H9 (cell line): ENCODE results near the gene NUP210. TPM values are rescaled to one million over a fixed set of nuclear protein-coding genes. Genes with fewer than 3 reads are reported as not detected.

Experiments
- DNase-seq: peaks from one replicate; pipeline ENCODE4 v3.0.0-alpha.2; 2017
- H2AFZ ChIP-seq: one replicate; pipeline ENCODE4 v1.6.1; 2013; ENCODE audit warnings: mild to moderate bottlenecking, low read length, control low read depth, moderate library complexity
- H2AK5ac ChIP-seq: 2 replicates; pipeline ENCODE4 v1.6.1; 2013; ENCODE audit warnings: low read length, control low read depth, mixed read lengths; ENCODE audit not compliant: insufficient read length
- H2BK120ac ChIP-seq: one replicate; pipeline ENCODE4 v1.6.1; 2013; ENCODE audit warnings: low read depth, mild to moderate bottlenecking, low read length, control low read depth, inconsistent platforms; ENCODE audit not compliant: poor library complexity, severe bottlenecking
- H2BK12ac ChIP-seq: 2 replicates; pipeline ENCODE4 v1.6.1; 2013; ENCODE audit warnings: low read length, control low read depth, mixed read lengths, low read depth; ENCODE audit not compliant: insufficient read length
- H2BK15ac ChIP-seq: 2 replicates; pipeline ENCODE4 v1.6.1; 2013; ENCODE audit warnings: low read depth, low read length, control low read depth
- H2BK20ac ChIP-seq: one replicate; pipeline ENCODE4 v1.6.1; 2013; ENCODE audit warnings: low read depth, mild to moderate bottlenecking, low read length, control low read depth, inconsistent platforms; ENCODE audit not compliant: poor library complexity, severe bottlenecking
- H2BK5ac ChIP-seq: 2 replicates; pipeline ENCODE4 v1.6.1; 2013; ENCODE audit warnings: low read length, control low read depth, mixed read lengths; ENCODE audit not compliant: insufficient read length
- H3K14ac ChIP-seq: 2 replicates; pipeline ENCODE4 v1.6.1; 2013; ENCODE audit warnings: low read length, control low read depth; ENCODE audit not compliant: insufficient read depth
- H3K18ac ChIP-seq: 2 replicates; pipeline ENCODE4 v1.6.1; 2013; ENCODE audit warnings: low read depth, mild to moderate bottlenecking, mixed read lengths, low read length, control low read depth; ENCODE audit not compliant: insufficient read length
- H3K23ac ChIP-seq: 2 replicates; pipeline ENCODE4 v1.6.1; 2013; ENCODE audit warnings: low read length, control low read depth, mixed read lengths, low read depth; ENCODE audit not compliant: insufficient read length
- H3K23me2 ChIP-seq: 2 replicates; pipeline ENCODE4 v1.6.1; 2013; ENCODE audit warnings: low read depth, mild to moderate bottlenecking, mixed read lengths, low read length, control low read depth; ENCODE audit not compliant: insufficient read length, poor library complexity, severe bottlenecking
- H3K27ac ChIP-seq: 2 replicates; pipeline ENCODE4 v1.5.1; 2013; ENCODE audit warnings: low read length, control low read depth, mixed read lengths, low read depth; ENCODE audit not compliant: insufficient read length
- H3K27me3 ChIP-seq: 2 replicates; pipeline ENCODE4 v1.6.1; 2013; ENCODE audit warnings: low read length, control low read depth, inconsistent platforms; ENCODE audit not compliant: insufficient read depth
- H3K4ac ChIP-seq: 2 replicates; pipeline ENCODE4 v1.6.1; 2013; ENCODE audit warnings: low read depth, mild to moderate bottlenecking, control low read depth, inconsistent platforms, low read length, moderate library complexity
- H3K4me1 ChIP-seq: 2 replicates; pipeline ENCODE4 v1.6.1; 2013; ENCODE audit warnings: low read length, control low read depth, inconsistent platforms; ENCODE audit not compliant: insufficient read depth
- H3K4me2 ChIP-seq: 2 replicates; pipeline ENCODE4 v1.6.1; 2013; ENCODE audit warnings: low read length, control low read depth, mixed read lengths; ENCODE audit not compliant: insufficient read length, insufficient read depth
- H3K56ac ChIP-seq: 2 replicates; pipeline ENCODE4 v1.6.1; 2013; ENCODE audit warnings: low read depth, mild to moderate bottlenecking, mixed read lengths, low read length, control low read depth; ENCODE audit not compliant: insufficient read length
- H3K79me1 ChIP-seq: 2 replicates; pipeline ENCODE4 v1.6.1; 2013; ENCODE audit warnings: low read depth, mild to moderate bottlenecking, moderate library complexity, low read length, control low read depth, inconsistent platforms; ENCODE audit not compliant: insufficient read depth, poor library complexity, severe bottlenecking
- H3K79me2 ChIP-seq: 2 replicates; pipeline ENCODE4 v1.6.1; 2013; ENCODE audit warnings: low read length, control low read depth, inconsistent platforms; ENCODE audit not compliant: insufficient read depth
- H3K9ac ChIP-seq: 2 replicates; pipeline ENCODE4 v1.6.1; 2013; ENCODE audit warnings: low read length, control low read depth, mixed read lengths; ENCODE audit not compliant: insufficient read length; ENCODE audit errors: extremely low read depth
- H3K9me3 ChIP-seq: one replicate; pipeline ENCODE4 v1.6.1; 2013; ENCODE audit warnings: low read depth, low read length, inconsistent platforms; ENCODE audit not compliant: control insufficient read depth
- H3T11ph ChIP-seq: one replicate; pipeline ENCODE4 v1.6.1; 2013; ENCODE audit warnings: mild to moderate bottlenecking, low read length, control low read depth, inconsistent platforms
- H4K20me1 ChIP-seq: one replicate; pipeline ENCODE4 v1.6.1; 2013; ENCODE audit not compliant: control insufficient read depth, insufficient read length, insufficient read depth
- H4K5ac ChIP-seq: 2 replicates; pipeline ENCODE4 v1.6.1; 2013; ENCODE audit warnings: low read depth, mild to moderate bottlenecking, mixed read lengths, low read length, control low read depth; ENCODE audit not compliant: insufficient read length
- H4K8ac ChIP-seq: replicated peaks from 2 replicates; pipeline ENCODE4 v1.6.1; 2013; ENCODE audit warnings: low read length, control low read depth, mixed read lengths, low read depth; ENCODE audit not compliant: insufficient read length
- H4K91ac ChIP-seq: 2 replicates; pipeline ENCODE4 v1.6.1; 2013; ENCODE audit warnings: low read depth, mild to moderate bottlenecking, moderate library complexity, mixed read lengths, low read length, control low read depth; ENCODE audit not compliant: insufficient read length
- H3K27ac Mint-ChIP-seq, 3 experiments: 2 replicates in 2 of 3; 3 replicates in 1 of 3; pipeline ENCODE4 v1.8.0; 2020 to 2021; ENCODE audit warnings: mixed read lengths in 3 of 3, mild to moderate bottlenecking in 1 of 3, moderate library complexity in 1 of 3
- H3K27me3 Mint-ChIP-seq: 2 replicates; pipeline ENCODE4 v1.8.0; 2021; ENCODE audit warnings: low read depth, mild to moderate bottlenecking, moderate library complexity, mixed read lengths
- H3K36me3 Mint-ChIP-seq, 3 experiments: 2 replicates in 2 of 3; 3 replicates in 1 of 3; pipeline ENCODE4 v1.8.0; 2020 to 2021; ENCODE audit warnings: low read depth in 3 of 3, mixed read lengths in 3 of 3; ENCODE audit not compliant: insufficient read depth in 1 of 3
- H3K4me1 Mint-ChIP-seq, 2 experiments: 2 replicates each; pipeline ENCODE4 v1.8.0; 2020; ENCODE audit warnings: mixed read lengths in 2 of 2
- H3K4me3 Mint-ChIP-seq, 2 experiments: 2 replicates in 1 of 2; 3 replicates in 1 of 2; pipeline ENCODE4 v1.8.0; 2020 to 2021; ENCODE audit warnings: mild to moderate bottlenecking in 2 of 2, mixed read lengths in 2 of 2, moderate library complexity in 1 of 2
- H3K9me3 Mint-ChIP-seq, 2 experiments: 2 replicates in 1 of 2; 3 replicates in 1 of 2; pipeline ENCODE4 v1.8.0; 2020; ENCODE audit warnings: mild to moderate bottlenecking in 2 of 2, mixed read lengths in 2 of 2, moderate library complexity in 1 of 2
- whole genome bisulfite sequencing: extraction: QIAGEN DNeasy Blood & Tissue Kit; methylation state at CpG from one replicate; pipeline ENCODE4 v1.1.7; 2013; ENCODE audit warnings: missing lambda C conversion rate, low lambda C conversion rate, mixed read lengths; ENCODE audit not compliant: insufficient read length; ENCODE audit errors: extremely low coverage; 5-methylcytosine and 5-hydroxymethylcytosine counted together
- total RNA-seq: library from RNA; stranded (reverse); gene quantifications from 2 replicates; pipeline ENCODE4 v1.2.1, GENCODE V29; 2021
- TF ChIP-seq, protein P1 (sequence below): fragments of 200-600 bp; sonication (generic); conservative IDR thresholded peaks from 3 replicates; pipeline ENCODE4 v1.8.0; 2021; ENCODE audit warnings: antibody characterized with exemption, mild to moderate bottlenecking

The NUP210 gene
- total RNA-seq, 1 experiment from 2014 or later: 48.8 TPM

DNA sequence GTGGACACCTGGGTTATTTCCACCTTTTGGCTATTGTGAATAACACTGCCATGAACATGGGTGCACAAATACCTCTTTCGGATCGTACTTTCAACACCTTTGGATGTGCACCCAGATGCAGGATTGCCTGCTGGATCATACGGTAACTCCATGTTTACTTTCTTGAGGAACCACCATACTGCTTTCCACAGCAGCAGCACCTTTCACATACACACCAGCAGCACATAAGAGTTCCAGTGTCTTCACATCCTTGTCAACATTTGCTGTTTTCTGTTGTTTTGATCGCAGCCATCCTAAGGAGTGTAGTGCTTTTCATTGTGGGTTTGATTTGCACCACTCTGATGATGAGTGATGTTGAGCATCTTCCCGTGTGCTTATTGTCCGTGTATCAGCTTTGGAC lies 51.3 kb downstream of the NUP210 start:
- no peak overlapping the region for H3K4me3 Mint-ChIP-seq
- peaks cover 2% of the 10 kb centered on the region for H4K20me1 ChIP-seq
- no CpG with 5 or more reads among the region's 6 CpGs for WGBS
- no peak overlapping the region for H2BK20ac ChIP-seq
- H4K5ac ChIP-seq: no peak overlapping the region
- H3K23ac ChIP-seq: no peak overlapping the region
- no peak overlapping the region for H2BK15ac ChIP-seq
- H4K8ac ChIP-seq: no peak overlapping the region
- no peak overlapping the region for H2BK12ac ChIP-seq
- no peaks in the 10 kb centered on the region for H3K79me2 ChIP-seq
- H3K79me1 ChIP-seq: no peaks in the 10 kb centered on the region
- H3K27ac ChIP-seq: no peak overlapping the region
- H3K18ac ChIP-seq: no peak overlapping the region
- no peak overlapping the region for H2AFZ ChIP-seq
- H3K36me3 Mint-ChIP-seq: peaks cover 30 to 46% (median 36%) of the 10 kb centered on the region in 3 experiments
- H3K14ac ChIP-seq: no peak overlapping the region
- H2BK5ac ChIP-seq: no peak overlapping the region
- no peak overlapping the region for H3K4me2 ChIP-seq
- H3K27me3 ChIP-seq: no peaks in the 10 kb centered on the region
- peaks cover 21 to 24% of the 10 kb centered on the region in 2 experiments for H3K4me1 Mint-ChIP-seq
- no peaks in the 10 kb centered on the region for H3K23me2 ChIP-seq
- TF ChIP-seq, protein P1, sequence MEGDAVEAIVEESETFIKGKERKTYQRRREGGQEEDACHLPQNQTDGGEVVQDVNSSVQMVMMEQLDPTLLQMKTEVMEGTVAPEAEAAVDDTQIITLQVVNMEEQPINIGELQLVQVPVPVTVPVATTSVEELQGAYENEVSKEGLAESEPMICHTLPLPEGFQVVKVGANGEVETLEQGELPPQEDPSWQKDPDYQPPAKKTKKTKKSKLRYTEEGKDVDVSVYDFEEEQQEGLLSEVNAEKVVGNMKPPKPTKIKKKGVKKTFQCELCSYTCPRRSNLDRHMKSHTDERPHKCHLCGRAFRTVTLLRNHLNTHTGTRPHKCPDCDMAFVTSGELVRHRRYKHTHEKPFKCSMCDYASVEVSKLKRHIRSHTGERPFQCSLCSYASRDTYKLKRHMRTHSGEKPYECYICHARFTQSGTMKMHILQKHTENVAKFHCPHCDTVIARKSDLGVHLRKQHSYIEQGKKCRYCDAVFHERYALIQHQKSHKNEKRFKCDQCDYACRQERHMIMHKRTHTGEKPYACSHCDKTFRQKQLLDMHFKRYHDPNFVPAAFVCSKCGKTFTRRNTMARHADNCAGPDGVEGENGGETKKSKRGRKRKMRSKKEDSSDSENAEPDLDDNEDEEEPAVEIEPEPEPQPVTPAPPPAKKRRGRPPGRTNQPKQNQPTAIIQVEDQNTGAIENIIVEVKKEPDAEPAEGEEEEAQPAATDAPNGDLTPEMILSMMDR: no peak
- H3K9me3 Mint-ChIP-seq: no peaks in the 10 kb centered on the region
- peaks cover 6% of the 10 kb centered on the region; the same call in 1 of the 2 replicates for H3K4me1 ChIP-seq
- H4K91ac ChIP-seq: no peak overlapping the region
- H3T11ph ChIP-seq: no peak overlapping the region
- H3K9ac ChIP-seq: no peak overlapping the region
- H2AK5ac ChIP-seq: no peak overlapping the region
- no peak for DNase-seq
- H3K4ac ChIP-seq: no peak overlapping the region
- no peak overlapping the region for H3K56ac ChIP-seq
- peaks cover 1% of the 10 kb centered on the region; the same call in 1 of the 2 replicates for H3K27me3 Mint-ChIP-seq
- H3K27ac Mint-ChIP-seq: no peak overlapping the region
- H3K9me3 ChIP-seq: no peaks in the 10 kb centered on the region
- H2BK120ac ChIP-seq: no peak overlapping the region
